HG03460 (cell line): ENCODE measurements around the gene CDPF1.

ENCODE experiments used
- ATAC-seq: cut with Tn5 transposase; IDR thresholded peaks from one replicate; pipeline ENCODE4 v1.9.1; 2021; ENCODE audit not compliant: unreplicated experiment

Gene CDPF1

GRCh38 chr22:46259374-46259773 is 9.3 kb upstream of the CDPF1 start:
- ATAC-seq, result no peak

- ATAC-seq, result no peak
Observed at GRCh38 chr22:46256358-46256958, 6.4 kb upstream of the CDPF1 start.

DNA sequence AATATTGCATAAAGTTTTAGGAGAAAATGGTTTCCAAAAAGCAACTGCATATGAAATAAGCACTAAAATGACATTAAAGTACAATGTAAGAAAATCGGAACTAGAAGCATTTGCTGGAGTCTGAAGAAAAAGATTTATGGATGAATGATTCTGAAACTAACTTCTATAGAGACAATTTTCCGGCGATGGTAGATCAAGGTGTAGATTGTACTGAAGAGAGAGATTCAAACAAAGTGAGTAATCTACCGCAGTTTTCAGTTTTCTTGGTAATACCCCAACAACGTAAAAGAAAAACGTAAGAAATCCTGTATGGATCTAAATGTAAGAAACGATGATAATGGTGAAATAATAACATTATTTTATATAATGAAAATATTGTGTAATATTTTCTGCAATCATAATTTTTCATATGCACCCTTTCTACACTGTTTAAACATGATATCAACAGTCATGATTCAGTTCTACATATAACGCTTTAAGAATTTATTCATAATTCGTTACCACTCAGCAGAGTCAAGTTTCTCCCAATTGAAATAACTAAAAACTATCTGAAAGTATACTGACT is 1.8 kb upstream of the CDPF1 start:
- no peak for ATAC-seq

GRCh38 chr22:46251266-46251665 is 1.2 kb upstream of the CDPF1 start:
- ATAC-seq, result no peak

- ATAC-seq, result peak; percentile 10
Observed at GRCh38 chr22:46250783-46251125, 661 bp upstream of the CDPF1 start.

DNA sequence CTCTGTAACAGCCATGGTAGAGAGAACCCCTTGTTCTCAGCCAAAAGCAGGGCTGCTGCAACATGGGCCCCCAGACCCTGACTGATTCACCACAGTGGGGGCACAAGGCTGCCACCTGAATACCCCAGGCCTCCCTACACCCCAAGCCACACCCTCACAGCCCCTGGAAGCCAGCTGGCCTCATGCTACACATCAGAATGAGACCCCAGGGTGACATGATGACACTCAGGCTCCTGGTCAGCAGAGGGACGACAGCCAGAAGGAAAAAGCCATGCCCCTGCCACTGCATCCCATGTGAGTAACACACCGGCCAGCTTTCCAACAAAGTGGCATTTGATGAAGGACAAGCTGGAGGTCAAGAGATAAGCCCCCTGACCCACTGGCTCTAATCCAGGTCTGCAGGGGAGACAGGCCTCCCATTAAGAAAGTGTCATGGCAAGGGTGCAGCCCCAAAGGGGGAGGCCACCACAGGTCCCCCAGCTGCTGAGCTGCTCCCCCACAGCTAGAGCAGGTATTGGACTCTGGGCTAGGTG is 2.6 kb downstream of the CDPF1 start:
- no peak for ATAC-seq

GRCh38 chr22:46246178-46246577 is 3.9 kb downstream of the CDPF1 start:
- no peak for ATAC-seq

GRCh38 chr22:46245511-46245910 is 4.6 kb downstream of the CDPF1 start:
- no peak for ATAC-seq

GRCh38 chr22:46244771-46245170 is 5.3 kb downstream of the CDPF1 start:
- ATAC-seq, result no peak

GRCh38 chr22:46242076-46242475 is 8.0 kb downstream of the CDPF1 start:
- no peak for ATAC-seq

GRCh38 chr22:46241396-46242007 is 8.6 kb downstream of the CDPF1 start:
- ATAC-seq, result no peak

- ATAC-seq, result no peak
Observed at GRCh38 chr22:46240907-46241306, 9.2 kb downstream of the CDPF1 start.

DNA sequence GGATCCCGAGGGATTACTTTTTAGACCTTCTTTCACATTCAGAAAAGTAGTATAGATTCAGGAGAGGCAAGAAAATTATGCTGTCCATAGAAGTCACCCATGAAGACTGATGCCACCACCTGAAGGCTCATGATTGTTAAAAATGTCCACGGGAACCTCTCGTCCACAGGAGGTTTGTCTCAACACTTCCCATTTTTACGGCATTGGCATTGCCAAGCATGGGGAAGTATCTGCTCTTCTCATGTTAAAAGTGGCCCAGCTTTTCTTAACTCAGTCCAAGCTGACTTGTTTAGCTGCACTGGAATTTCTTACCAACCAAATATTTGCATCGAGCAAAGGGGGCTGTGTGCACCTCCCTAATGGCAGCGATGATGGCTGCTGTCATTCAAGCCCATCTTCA is 9.6 kb downstream of the CDPF1 start:
- ATAC-seq, result no peak

DNA sequence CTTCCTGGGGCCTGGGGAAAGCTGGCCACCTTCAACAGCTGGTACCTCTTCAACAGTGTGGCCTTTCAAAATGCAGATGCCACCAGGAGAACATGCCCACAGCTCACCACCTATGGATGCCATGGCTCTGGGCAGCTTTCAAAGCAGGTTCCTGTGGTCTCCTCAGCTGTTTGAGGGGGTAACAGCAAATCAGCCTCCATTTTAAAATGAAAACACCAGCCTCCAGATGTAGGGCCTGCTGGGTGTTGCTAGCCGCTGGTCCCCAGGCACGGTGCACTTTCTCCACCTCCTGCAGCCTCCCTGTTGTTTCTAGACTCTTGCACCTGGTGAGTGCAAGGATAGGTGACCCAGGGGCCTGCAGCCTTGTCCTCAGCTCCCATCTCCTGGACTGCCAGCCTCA is 10.0 kb downstream of the CDPF1 start:
- no peak for ATAC-seq

DNA sequence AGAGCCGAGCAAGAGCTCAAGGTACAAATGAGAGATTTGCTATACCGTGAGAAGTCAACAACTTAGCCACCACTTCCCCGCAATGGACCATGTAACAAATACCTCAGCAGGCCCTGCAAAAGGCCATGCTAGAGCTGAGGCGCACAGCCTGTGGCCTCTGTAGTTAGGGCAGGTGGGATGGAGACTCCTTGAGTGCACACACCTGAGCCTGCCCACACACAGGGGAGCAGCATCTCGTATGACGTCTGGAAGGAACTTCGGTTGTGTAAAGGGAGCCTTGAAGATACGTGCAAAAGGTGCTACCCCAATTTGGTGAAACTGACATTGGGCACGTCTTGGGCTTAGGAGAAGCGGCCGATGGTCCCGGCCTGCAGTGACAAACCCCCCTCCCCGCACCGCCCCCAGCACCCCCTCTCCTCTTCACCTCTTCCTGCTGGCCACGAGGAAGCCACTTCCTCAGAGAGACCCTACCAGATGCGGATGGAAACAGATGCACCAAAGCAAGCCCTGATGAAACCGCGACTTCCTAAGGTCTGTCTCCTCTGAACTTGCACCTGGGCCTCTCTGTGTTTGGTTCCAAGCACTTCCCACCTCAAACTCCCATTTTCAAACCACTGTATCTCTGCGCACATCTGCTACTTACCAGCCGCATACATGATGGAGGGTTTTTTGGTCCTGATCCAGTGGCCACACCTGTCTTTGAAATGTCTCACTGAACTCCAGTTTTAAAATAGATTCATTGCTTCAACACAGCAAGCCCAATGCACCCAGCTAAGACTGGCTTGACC is 10.6 kb downstream of the CDPF1 start:
- ATAC-seq, result no peak

DNA sequence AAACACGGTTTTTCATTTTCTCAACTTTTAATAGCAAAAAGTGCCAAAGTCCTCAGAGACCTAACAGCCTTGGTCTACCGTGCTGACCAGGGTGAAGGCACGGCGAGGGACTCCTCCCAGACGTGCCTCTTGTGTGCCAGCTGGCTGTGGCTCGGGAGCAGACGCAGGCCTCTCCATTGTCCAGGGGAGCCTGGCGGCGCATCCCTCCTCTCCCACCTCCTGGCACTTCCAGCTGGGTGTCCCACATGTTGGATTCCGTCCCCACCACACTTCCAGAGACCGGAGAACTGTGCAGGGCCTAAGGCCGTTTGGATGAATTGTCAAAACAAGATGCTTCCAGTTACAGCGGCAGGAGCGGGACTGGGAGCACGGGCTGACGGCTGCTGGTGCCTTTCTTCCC is 11.6 kb downstream of the CDPF1 start:
- no peak for ATAC-seq

DNA sequence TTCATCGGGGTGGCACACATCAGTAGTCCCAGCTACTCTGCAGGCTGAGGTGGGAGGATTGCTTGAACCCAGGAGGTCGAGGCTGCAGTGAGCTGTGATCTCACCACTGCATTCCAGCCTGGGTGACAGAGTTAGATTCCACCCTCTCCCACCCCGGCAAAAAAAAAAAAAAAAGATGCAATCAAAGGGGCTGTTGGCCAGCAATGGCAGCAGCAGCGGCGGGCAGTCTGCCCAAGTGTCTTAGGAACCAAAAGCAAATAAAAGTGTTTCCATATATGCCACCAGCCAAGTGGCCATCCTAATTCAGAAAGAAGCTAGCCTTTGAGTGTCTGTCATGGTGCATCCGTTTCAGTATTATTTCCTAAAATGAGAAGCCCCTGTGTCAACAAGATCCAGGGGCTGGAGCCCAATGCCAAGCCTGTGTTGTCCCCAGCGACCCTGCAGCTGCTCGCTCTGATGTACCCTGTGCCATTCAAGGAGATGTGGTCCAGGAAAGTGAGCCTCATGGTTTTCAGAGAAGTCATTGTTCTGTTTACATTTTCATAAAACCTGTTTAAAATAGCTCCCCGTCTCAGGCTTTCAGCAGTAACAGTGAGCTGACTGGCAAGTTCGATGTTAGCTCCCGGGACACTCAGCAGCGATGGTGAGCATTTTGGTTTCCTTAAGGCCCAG is 12.5 kb downstream of the CDPF1 start:
- no peak for ATAC-seq

DNA sequence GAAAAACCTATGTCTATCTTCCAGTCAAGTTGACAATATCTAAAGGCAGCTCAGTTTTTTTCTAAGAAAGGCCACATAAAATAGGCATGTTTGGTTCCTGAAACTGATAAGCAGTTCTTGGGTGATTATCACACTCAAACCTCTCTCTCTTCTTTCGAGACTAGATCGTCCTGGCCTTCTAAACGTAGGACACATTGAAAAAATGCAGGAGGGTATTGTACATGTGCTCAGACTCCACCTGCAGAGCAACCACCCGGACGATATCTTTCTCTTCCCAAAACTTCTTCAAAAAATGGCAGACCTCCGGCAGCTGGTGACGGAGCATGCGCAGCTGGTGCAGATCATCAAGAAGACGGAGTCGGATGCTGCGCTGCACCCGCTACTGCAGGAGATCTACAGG is 15.1 kb downstream of the CDPF1 start:
- ATAC-seq, result no peak

DNA sequence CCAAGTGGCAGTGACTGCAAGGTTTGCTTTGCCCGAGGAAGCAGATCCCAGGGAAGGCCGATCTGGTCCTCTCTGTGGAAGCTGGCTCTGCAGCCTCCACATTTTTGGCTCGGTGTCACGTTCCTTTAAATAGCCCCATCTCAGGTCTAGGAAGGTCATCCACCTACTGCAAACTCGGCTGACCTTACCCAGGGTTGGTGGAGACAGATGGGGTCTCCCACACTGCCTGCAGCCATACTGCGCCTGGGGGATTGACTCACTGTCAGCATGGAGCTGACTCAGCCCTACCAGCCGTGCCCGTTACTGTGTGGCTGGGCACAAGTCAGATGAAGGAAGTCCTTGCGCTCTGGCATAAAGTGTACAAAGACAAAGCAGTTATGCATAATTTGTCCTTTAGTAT is 16.9 kb downstream of the CDPF1 start:
- no peak for ATAC-seq

DNA sequence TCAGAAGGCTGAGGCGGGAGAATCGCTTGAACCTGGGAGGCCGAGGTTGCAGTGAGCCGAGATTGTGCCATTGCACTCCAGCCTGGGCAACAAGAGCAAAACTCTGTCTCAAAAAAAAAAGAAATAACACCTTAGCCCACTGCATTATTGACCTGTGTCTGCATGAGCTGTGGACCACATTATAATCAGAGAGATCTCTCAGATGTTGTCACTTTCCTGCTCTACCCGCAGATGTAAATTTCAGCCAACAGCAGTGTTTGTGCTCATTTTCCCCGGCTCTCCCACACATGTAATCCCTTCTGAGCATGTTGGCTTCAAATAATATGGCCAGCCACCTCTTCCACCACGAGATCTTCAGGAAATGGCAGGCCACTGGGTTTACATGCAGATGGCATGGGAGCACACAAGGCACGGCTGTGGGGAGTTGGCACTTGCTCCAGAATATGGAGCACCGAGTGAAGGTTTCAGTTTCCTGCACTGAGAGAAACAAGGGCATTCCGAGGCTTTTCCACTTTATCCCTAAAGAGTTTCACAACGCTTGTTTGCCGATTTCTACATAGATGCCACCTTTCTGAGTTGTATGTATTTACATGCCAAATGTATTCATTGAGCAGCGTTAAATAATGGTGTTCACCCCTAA is 19.7 kb downstream of the CDPF1 start:
- ATAC-seq, result no peak

DNA sequence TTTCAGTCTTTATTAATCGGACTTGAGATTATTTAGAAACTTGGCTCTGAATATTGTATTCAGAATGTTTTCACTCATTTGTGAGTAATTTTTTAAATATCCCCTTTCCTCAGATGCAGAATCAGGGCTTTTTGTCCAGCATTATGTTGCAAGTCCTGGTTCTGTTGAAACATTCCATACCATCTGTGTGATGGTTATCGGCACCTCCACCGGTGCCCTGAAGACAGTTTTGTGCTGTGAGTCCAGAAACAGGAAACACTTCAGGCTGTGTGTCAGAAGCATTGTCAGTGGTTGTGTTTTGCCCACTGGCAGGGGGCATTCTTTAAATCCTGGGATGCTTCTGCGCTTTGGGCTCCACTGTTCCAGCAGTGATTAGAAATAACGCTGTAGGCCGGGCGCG is 20.4 kb downstream of the CDPF1 start:
- no peak for ATAC-seq
